Activated CD4-positive, alpha-beta T cell treated with anti-CD3 and anti-CD28 coated beads for 36 hours (primary cell): ENCODE results near the gene SH3RF2. TPM values are rescaled to one million over a fixed set of nuclear protein-coding genes. Genes with fewer than 3 reads are reported as not detected.

Experiments
- ATAC-seq: fragments of 200-7000 bp; cut with Tn5 transposase; one replicate; pipeline ENCODE4 v1.10.0; 2021; ENCODE audit warnings: mild to moderate bottlenecking, moderate library complexity
- CTCF ChIA-PET: fragments of 350-600 bp; sonication (Branson Sonifier 250); formaldehyde crosslinking; loops from one replicate; lab custom pipeline; 2021; ENCODE audit warnings: antibody characterized with exemption; lab: Charles Lee
- POLR2A ChIA-PET: fragments of 350-600 bp; sonication (Branson Sonifier 250); formaldehyde crosslinking; loops from one replicate; lab custom pipeline; 2021; ENCODE audit warnings: antibody characterized with exemption, inconsistent platforms; lab: Charles Lee
- DNase-seq: peaks from one replicate; pipeline ENCODE4 v3.0.0-alpha.2; 2020
- H3K27ac Mint-ChIP-seq: one replicate; pipeline ENCODE4 v1.8.0; 2021; ENCODE audit warnings: mixed read lengths
- H3K27me3 Mint-ChIP-seq: one replicate; pipeline ENCODE4 v1.8.0; 2021; ENCODE audit warnings: mixed read lengths
- H3K36me3 Mint-ChIP-seq: one replicate; pipeline ENCODE4 v1.8.0; 2021; ENCODE audit warnings: low read depth, mixed read lengths
- H3K4me1 Mint-ChIP-seq: one replicate; pipeline ENCODE4 v1.8.0; 2021; ENCODE audit warnings: mixed read lengths
- H3K4me3 Mint-ChIP-seq: one replicate; pipeline ENCODE4 v1.8.0; 2021; ENCODE audit warnings: mild to moderate bottlenecking, moderate library complexity, mixed read lengths
- H3K9me3 Mint-ChIP-seq: one replicate; pipeline ENCODE4 v1.8.0; 2021; ENCODE audit warnings: low read depth, mixed read lengths
- intact Hi-C, 2 experiments: fragments of 100-400 bp; cut with DNase I in 1 of 2; cut with micrococcal nuclease in 1 of 2; formaldehyde crosslinking; loops; one replicate each; pipeline versions ENCODE4 v1.14.2 to v1.15.1; 2022 to 2024; cut with DNase I, micrococcal nuclease
- total RNA-seq, 2 experiments: library from RNA; stranded (reverse); gene quantifications; one replicate each; pipeline ENCODE4 v1.2.3, GENCODE V29; 2021

The SH3RF2 gene
- total RNA-seq, 2 experiments from 2014 or later, result 0.43 to 0.63 TPM

DNA sequence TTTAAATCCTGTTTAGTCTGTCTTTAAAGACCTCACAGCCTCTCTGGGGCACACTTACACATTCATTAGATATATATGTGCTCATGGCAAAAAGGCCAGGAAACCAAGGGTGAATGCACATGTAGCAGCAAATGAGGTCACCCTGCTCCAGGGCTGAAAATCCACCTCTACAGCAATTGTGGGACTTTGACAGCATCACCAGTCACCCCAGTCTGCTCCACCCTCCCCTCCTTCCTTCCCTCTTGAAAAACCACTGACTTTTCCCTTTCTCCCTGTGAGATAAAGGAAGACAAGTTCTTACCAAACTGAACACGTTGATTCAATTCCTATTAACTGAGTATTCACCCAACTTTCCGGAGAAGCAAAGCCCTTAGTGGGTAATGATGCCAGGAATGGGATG, 15.2 kb upstream of the SH3RF2 start:
- ATAC-seq, result no peak
- peaks cover 5% of the 10 kb centered on the region for H3K4me1 Mint-ChIP-seq
- ChIA-PET CTCF (no interaction called here), POLR2A (no interaction called here)
- H3K9me3 Mint-ChIP-seq, result no peaks in the 10 kb centered on the region
- DNase-seq, result no peak
- intact Hi-C loops, result no loop called here
- no peaks in the 10 kb centered on the region for H3K36me3 Mint-ChIP-seq
- H3K27me3 Mint-ChIP-seq, result peaks cover 2% of the 10 kb centered on the region
- H3K4me3 Mint-ChIP-seq, result no peak overlapping the region
- no peak overlapping the region for H3K27ac Mint-ChIP-seq

DNA sequence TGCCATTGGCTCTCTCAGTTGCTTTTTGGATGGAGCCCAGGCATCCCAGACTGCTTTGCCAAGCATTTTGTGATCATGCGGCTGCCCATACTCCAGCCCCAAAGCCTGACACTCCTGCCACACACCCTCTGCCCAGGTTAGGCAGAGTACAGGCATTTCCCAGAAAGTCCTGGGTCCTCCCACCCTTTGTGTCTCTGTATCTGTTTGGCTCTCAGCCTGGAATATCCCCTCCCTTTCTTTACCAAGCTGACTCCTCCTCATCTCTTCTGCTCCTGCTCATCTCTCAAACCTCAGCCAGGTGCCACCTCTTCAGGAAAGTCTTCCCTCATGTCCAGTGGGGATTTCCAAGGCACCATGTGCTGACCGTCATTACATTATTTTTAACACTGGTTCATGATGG, 14.3 kb upstream of the SH3RF2 start:
- H3K27ac Mint-ChIP-seq, result no peak overlapping the region
- ATAC-seq, result no peak
- ChIA-PET POLR2A (no interaction called here), CTCF (no interaction called here)
- intact Hi-C loops, result no loop called here
- no peak overlapping the region for H3K4me3 Mint-ChIP-seq
- no peaks in the 10 kb centered on the region for H3K36me3 Mint-ChIP-seq
- H3K4me1 Mint-ChIP-seq, result peaks cover 3% of the 10 kb centered on the region
- H3K27me3 Mint-ChIP-seq, result peaks cover 2% of the 10 kb centered on the region
- no peaks in the 10 kb centered on the region for H3K9me3 Mint-ChIP-seq
- no peak for DNase-seq

DNA sequence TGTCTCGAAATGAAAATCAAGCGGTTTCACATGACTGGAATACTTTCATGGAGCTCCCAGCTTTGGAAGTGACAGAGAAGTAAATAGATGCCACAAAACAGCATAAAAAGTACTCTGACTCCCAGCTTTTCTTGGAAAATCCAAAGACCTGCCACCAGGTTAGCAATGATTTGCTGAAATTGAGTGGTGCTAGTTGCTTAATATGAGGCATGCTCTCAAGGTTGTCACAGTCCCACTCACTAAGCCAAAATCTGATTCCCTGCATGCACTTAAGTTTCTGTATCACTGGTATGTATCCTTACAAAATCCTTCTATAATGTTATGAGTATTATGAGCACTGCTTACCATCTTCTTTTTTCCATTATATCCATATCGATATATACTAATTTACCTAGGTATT, 13.0 kb upstream of the SH3RF2 start:
- Mint-ChIP-seq H3K27me3 (peaks cover 2% of the 10 kb centered on the region), H3K27ac (no peak overlapping the region), H3K4me3 (no peak overlapping the region), H3K4me1 (peaks cover 3% of the 10 kb centered on the region), H3K9me3 (no peaks in the 10 kb centered on the region), H3K36me3 (no peaks in the 10 kb centered on the region)
- DNase-seq (no peak), ATAC-seq (no peak)
- intact Hi-C loops, result no loop called here
- ChIA-PET CTCF (interaction anchor here (0.6 kb wide), 1 partner anchor 27 kb away, joined by 3 read pairs; no protein-coding TSS in a partner anchor), POLR2A (no interaction called here)

- POLR2A ChIA-PET, result no interaction called here
These were observed 11.5 kb upstream of the SH3RF2 start for GRCh38 chr5:145924849-145925248.

GRCh38 chr5:145925353-145925752, 11.0 kb upstream of the SH3RF2 start:
- Mint-ChIP-seq H3K4me1 (peaks cover 3% of the 10 kb centered on the region), H3K4me3 (no peak overlapping the region), H3K27ac (no peak overlapping the region), H3K9me3 (no peaks in the 10 kb centered on the region), H3K27me3 (peaks cover 5% of the 10 kb centered on the region), H3K36me3 (no peaks in the 10 kb centered on the region)
- intact Hi-C loops, result no loop called here
- DNase-seq (no peak), ATAC-seq (no peak)
- ChIA-PET CTCF (interaction anchor here (0.6 to 1.3 kb wide), 3 partner anchors 20 to 205 kb away, joined by 3 read pairs; no protein-coding TSS in a partner anchor), POLR2A (no interaction called here)

More at GRCh38 chr5:145924849-145925248, 11.5 kb upstream of the SH3RF2 start:
- H3K9me3 Mint-ChIP-seq, result no peaks in the 10 kb centered on the region
- no peak overlapping the region for H3K27ac Mint-ChIP-seq
- CTCF ChIA-PET, result interaction anchor here (0.6 kb wide), 2 partner anchors 21 to 206 kb away, joined by 3 read pairs; no protein-coding TSS in a partner anchor
- H3K36me3 Mint-ChIP-seq, result no peaks in the 10 kb centered on the region
- peaks cover 3% of the 10 kb centered on the region for H3K4me1 Mint-ChIP-seq
- H3K4me3 Mint-ChIP-seq, result no peak overlapping the region
- intact Hi-C loops, result no loop called here
- H3K27me3 Mint-ChIP-seq, result peaks cover 5% of the 10 kb centered on the region
- DNase-seq (no peak), ATAC-seq (no peak)

- H3K27ac Mint-ChIP-seq, result no peak overlapping the region
- intact Hi-C loops, result no loop called here
- peaks cover 3% of the 10 kb centered on the region for H3K4me1 Mint-ChIP-seq
- no peaks in the 10 kb centered on the region for H3K9me3 Mint-ChIP-seq
- peaks cover 7% of the 10 kb centered on the region for H3K27me3 Mint-ChIP-seq
- ATAC-seq (peak; percentile 49), DNase-seq (no peak)
- no peak overlapping the region for H3K4me3 Mint-ChIP-seq
- ChIA-PET POLR2A (no interaction called here), CTCF (interaction anchor here (0.7 to 1.3 kb wide), 3 partner anchors 11 to 68 kb away, joined by 3 read pairs; partner anchors contain the start of gene SH3RF2)
- H3K36me3 Mint-ChIP-seq, result no peaks in the 10 kb centered on the region
These were observed 10.6 kb upstream of the SH3RF2 start for GRCh38 chr5:145925803-145926202.

- Mint-ChIP-seq H3K36me3 (no peaks in the 10 kb centered on the region), H3K27me3 (peaks cover 46% of the 10 kb centered on the region), H3K4me1 (peaks cover 9% of the 10 kb centered on the region), H3K27ac (no peak overlapping the region), H3K4me3 (no peak overlapping the region), H3K9me3 (no peaks in the 10 kb centered on the region)
- ChIA-PET POLR2A (interaction anchor here (0.6 kb wide), 1 partner anchor 34 kb away, joined by 8 read pairs; no protein-coding TSS in a partner anchor), CTCF (no interaction called here)
- no peak for DNase-seq
- no peak for ATAC-seq
- intact Hi-C loops, result no loop called here
These were observed 4.7 kb upstream of the SH3RF2 start for GRCh38 chr5:145931718-145932117.

GRCh38 chr5:145934276-145934675, 2.1 kb upstream of the SH3RF2 start:
- no peak for ATAC-seq
- intact Hi-C loops, result no loop called here
- Mint-ChIP-seq H3K27me3 (peaks cover 59% of the 10 kb centered on the region), H3K9me3 (no peaks in the 10 kb centered on the region), H3K36me3 (no peaks in the 10 kb centered on the region), H3K4me1 (peaks cover 22% of the 10 kb centered on the region), H3K27ac (no peak overlapping the region), H3K4me3 (no peak overlapping the region)
- CTCF ChIA-PET, result interaction anchor here (0.6 to 0.9 kb wide), 3 partner anchors 12 to 174 kb away, joined by 3 to 6 read pairs (median 3); no protein-coding TSS in a partner anchor
- POLR2A ChIA-PET, result no interaction called here
- no peak for DNase-seq

DNA sequence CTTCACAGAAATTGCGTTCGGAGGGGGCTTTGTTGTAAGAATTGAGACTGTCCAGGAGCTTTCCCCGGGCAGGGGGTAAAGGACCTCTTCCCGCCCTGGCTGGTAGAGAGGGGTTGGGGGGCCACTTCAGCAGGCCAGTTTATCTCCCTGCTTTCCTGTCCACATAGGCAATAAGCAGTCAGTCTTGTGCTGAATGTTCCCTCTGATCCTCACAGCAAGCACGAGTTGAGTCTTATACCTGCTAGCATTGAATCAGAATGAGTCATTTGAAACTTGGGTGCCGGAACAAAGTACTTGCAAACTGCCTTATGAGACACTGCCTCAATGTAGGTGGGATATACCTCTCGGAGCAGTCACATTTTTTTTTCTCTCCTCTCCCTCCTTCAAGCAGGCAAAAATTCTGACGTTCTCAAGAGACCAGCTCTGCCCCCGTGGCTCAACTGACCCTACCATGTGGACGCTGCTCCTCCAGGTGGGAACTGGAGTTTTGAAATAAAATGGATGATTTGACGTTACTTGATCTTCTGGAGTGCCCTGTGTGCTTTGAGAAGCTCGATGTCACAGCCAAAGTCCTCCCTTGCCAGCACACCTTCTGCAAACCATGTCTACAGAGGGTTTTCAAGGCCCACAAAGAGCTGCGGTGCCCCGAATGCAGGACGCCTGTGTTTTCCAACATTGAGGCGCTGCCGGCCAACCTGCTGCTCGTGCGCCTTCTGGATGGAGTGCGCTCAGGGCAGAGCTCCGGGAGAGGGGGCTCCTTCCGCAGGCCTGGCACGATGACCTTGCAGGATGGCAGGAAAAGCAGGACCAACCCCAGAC, 1.3 kb downstream of the SH3RF2 start:
- peak overlapping the region; percentile 17 for H3K27ac Mint-ChIP-seq
- ATAC-seq, result peak; percentile 69
- H3K27me3 Mint-ChIP-seq, result peaks cover 69% of the 10 kb centered on the region
- POLR2A ChIA-PET, result no interaction called here
- no peaks in the 10 kb centered on the region for H3K9me3 Mint-ChIP-seq
- H3K4me3 Mint-ChIP-seq, result no peak overlapping the region
- peak; percentile 54 for DNase-seq
- H3K36me3 Mint-ChIP-seq, result no peaks in the 10 kb centered on the region
- CTCF ChIA-PET, result interaction anchor here (0.6 to 1.2 kb wide), 2 partner anchors 19 to 193 kb away, joined by 3 read pairs; no protein-coding TSS in a partner anchor
- peaks cover 46% of the 10 kb centered on the region for H3K4me1 Mint-ChIP-seq
- intact Hi-C loops, result loop anchor here (1.0 to 5.0 kb wide), 3 partner anchors 9 to 265 kb away; partner anchors contain the start of gene RBM27 (in 1 of the 2)

GRCh38 chr5:145938776-145939539, 2.6 kb downstream of the SH3RF2 start:
- peaks cover 46% of the 10 kb centered on the region for H3K4me1 Mint-ChIP-seq
- H3K4me3 Mint-ChIP-seq, result no peak overlapping the region
- no peak overlapping the region for H3K27ac Mint-ChIP-seq
- DNase-seq (no peak), ATAC-seq (no peak)
- H3K9me3 Mint-ChIP-seq, result no peaks in the 10 kb centered on the region
- ChIA-PET CTCF (interaction anchor here (0.6 kb wide), 1 partner anchor 18 kb away, joined by 3 read pairs; no protein-coding TSS in a partner anchor), POLR2A (no interaction called here)
- intact Hi-C loops, result loop anchor here (5.0 kb wide), 2 partner anchors 107 to 263 kb away; partner anchors contain the start of gene RBM27 (in 1 of the 2)
- H3K36me3 Mint-ChIP-seq, result no peaks in the 10 kb centered on the region
- H3K27me3 Mint-ChIP-seq, result peaks cover 67% of the 10 kb centered on the region

GRCh38 chr5:145939540-145940065, 3.2 kb downstream of the SH3RF2 start:
- CTCF ChIA-PET, result no interaction called here
- H3K4me3 Mint-ChIP-seq, result no peak overlapping the region
- no peaks in the 10 kb centered on the region for H3K9me3 Mint-ChIP-seq
- no peaks in the 10 kb centered on the region for H3K36me3 Mint-ChIP-seq
- peaks cover 46% of the 10 kb centered on the region for H3K4me1 Mint-ChIP-seq
- no peak overlapping the region for H3K27ac Mint-ChIP-seq
- intact Hi-C loops, result loop anchor here (5.0 to 10.0 kb wide), 3 partner anchors 107 to 1745 kb away; partner anchors contain the start of gene RBM27 (in 1 of the 2)
- H3K27me3 Mint-ChIP-seq, result peaks cover 65% of the 10 kb centered on the region
- DNase-seq, result no peak
- POLR2A ChIA-PET, result no interaction called here
- ATAC-seq, result no peak
